Keratinocyte (primary cell): ENCODE results near the gene LRRC8D. TPM values are rescaled to one million over a fixed set of nuclear protein-coding genes. Genes with fewer than 3 reads are reported as not detected.

Experiments
- DNase-seq: peaks from one replicate; pipeline ENCODE4 v3.0.0-alpha.2; 2011; ENCODE audit warnings: low read depth, missing footprints, low spot score
- FAIRE-seq: peaks from 2 replicates; lab custom pipeline; 2011; peaks lifted over from hg19 to GRCh38; lab: Jason Lieb, UNC
- H2AFZ ChIP-seq: 2 replicates; pipeline ENCODE4 v1.6.0; 2012; ENCODE audit warnings: low read length, control low read depth, inconsistent platforms; ENCODE audit not compliant: control insufficient read depth
- H3K27ac ChIP-seq: 2 replicates; pipeline ENCODE4 v1.5.1; 2011; ENCODE audit warnings: low read length; ENCODE audit not compliant: control insufficient read depth, insufficient read depth
- H3K27me3 ChIP-seq: 3 replicates; pipeline ENCODE4 v1.6.0; 2011; ENCODE audit warnings: low read length; ENCODE audit not compliant: control insufficient read depth, insufficient read depth; ENCODE audit errors: extremely low read depth
- H3K36me3 ChIP-seq, 2 experiments: 2 replicates in 1 of 2; 3 replicates in 1 of 2; pipeline ENCODE4 v1.5.1; 2011; ENCODE audit warnings: low read length in 2 of 2, mild to moderate bottlenecking in 1 of 2; ENCODE audit not compliant: control insufficient read depth in 2 of 2, insufficient read depth in 2 of 2; ENCODE audit errors: extremely low read depth in 1 of 2
- H3K4me1 ChIP-seq: 3 replicates; pipeline ENCODE4 v1.5.1; 2011; ENCODE audit warnings: low read length; ENCODE audit not compliant: control insufficient read depth, insufficient read depth; ENCODE audit errors: extremely low read depth
- H3K4me2 ChIP-seq: 3 replicates; pipeline ENCODE4 v1.6.0; 2011; ENCODE audit warnings: low read depth, low read length; ENCODE audit not compliant: control insufficient read depth, insufficient read depth; ENCODE audit errors: extremely low read depth
- H3K4me3 ChIP-seq, 3 experiments: fragments of 200-600 bp in 1 of 3; sonication (generic) in 1 of 3; 2 replicates in 2 of 3; 3 replicates in 1 of 3; pipeline ENCODE4 v1.5.1; 2011 to 2016; ENCODE audit warnings: low read length in 3 of 3, mild to moderate bottlenecking in 3 of 3, control low read depth in 2 of 3, inconsistent platforms in 1 of 3, low read depth in 1 of 3, mixed read lengths in 1 of 3, mixed run types in 1 of 3, moderate library complexity in 1 of 3; ENCODE audit not compliant: control insufficient read depth in 2 of 3, insufficient read depth in 2 of 3; ENCODE audit errors: extremely low read depth in 1 of 3
- H3K79me2 ChIP-seq: 2 replicates; pipeline ENCODE4 v1.6.0; 2012; ENCODE audit warnings: low read length; ENCODE audit not compliant: control insufficient read depth, insufficient read depth
- H3K9ac ChIP-seq: 3 replicates; pipeline ENCODE4 v1.6.0; 2011; ENCODE audit warnings: low read length; ENCODE audit not compliant: control insufficient read depth, insufficient read depth; ENCODE audit errors: extremely low read depth
- H3K9me1 ChIP-seq: 3 replicates; pipeline ENCODE4 v1.6.0; 2011; ENCODE audit warnings: low read length; ENCODE audit not compliant: control insufficient read depth, insufficient read depth; ENCODE audit errors: extremely low read depth
- H3K9me3 ChIP-seq: 2 replicates; pipeline ENCODE4 v1.5.1; 2012; ENCODE audit warnings: low read depth, low read length; ENCODE audit not compliant: control insufficient read depth
- H4K20me1 ChIP-seq: 3 replicates; pipeline ENCODE4 v1.6.0; 2011; ENCODE audit warnings: low read length; ENCODE audit not compliant: control insufficient read depth, insufficient read depth; ENCODE audit errors: extremely low read depth
- EZH2 ChIP-seq: IDR thresholded peaks from one replicate; pipeline ENCODE4 v1.6.1; 2012; ENCODE audit warnings: inconsistent platforms, mild to moderate bottlenecking, low read length, moderate library complexity
- dilution Hi-C: fragments of 300-500 bp; cut with MboI; formaldehyde crosslinking; loops from one replicate; pipeline ENCODE4 v1.7.0; 2020; ENCODE audit warnings: low sequenced_read_pairs; ENCODE audit not compliant: extremely low pct_ligation_motif_present
- polyA plus RNA-seq, 5 experiments: library from polyadenylated mRNA; depleted of rRNA in 3 of 5; stranded (reverse) in 3 of 5; stranded (forward) in 1 of 5; unstranded in 1 of 5; fragments of >200 nt; gene quantifications; 1 replicate in 1 of 5; 2 replicates in 3 of 5; 3 replicates in 1 of 5; pipeline versions ENCODE4 v1.2.1 to v1.2.3, GENCODE V29; 2011 to 2012; ENCODE audit warnings: missing spikeins in 2 of 5, low read depth in 1 of 5, low replicate concordance in 1 of 5
- TF ChIP-seq, protein P1 (sequence below), 3 experiments: IDR thresholded peaks in 1 of 3; conservative IDR thresholded peaks in 1 of 3; optimal IDR thresholded peaks in 1 of 3; 2 replicates in 2 of 3; 3 replicates in 1 of 3; pipeline versions ENCODE3 to v1.5.1; 2011; ENCODE audit warnings: low read length in 3 of 3, mild to moderate bottlenecking in 3 of 3, moderate library complexity in 2 of 3, control low read depth in 1 of 3, inconsistent platforms in 1 of 3; ENCODE audit not compliant: insufficient read depth in 2 of 3; ENCODE audit errors: extremely low read depth in 1 of 3

Gene LRRC8D
- polyA plus RNA-seq, 1 donor (not counting 4 experiments of a cell fraction or from before 2014, with no cell fraction given): 54.7 TPM

DNA sequence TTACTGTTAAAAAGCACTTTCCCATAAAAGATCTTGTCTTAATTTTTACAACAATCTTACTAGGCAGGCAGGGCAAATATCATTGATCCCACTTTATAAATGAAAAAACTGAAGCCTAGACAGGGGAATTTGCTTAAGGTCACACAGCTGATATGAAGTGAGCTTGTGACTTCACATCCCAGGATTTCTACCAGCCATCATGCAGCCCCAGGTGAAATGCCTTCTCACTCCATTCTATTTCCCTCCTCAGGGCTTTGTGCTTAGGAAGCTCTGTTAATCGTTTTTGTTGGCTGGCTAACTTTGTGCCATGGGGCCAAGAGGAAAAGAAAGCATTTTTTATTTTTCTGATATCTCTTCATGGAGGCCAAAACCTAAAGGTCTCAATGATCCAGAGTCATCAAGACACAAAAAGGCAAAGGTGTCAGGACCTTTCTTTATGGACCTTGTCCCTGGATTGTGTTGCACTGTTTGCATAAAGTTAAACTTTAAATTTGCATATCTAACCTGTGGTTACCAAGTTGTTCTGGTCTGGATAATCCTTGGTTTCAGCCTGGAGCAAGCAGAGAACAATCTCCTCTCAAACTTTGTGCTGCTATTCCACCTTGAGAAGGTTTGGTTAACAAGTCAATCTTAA lies 129.3 kb downstream of the LRRC8D start:
- Histone ChIP-seq H2AFZ (peak overlapping the region; percentile 23), H3K9ac (no peak overlapping the region), H3K4me2 (no peak overlapping the region), H3K79me2 (no peaks in the 10 kb centered on the region), H3K9me1 (no peaks in the 10 kb centered on the region), H3K4me1 (peaks cover 31% of the 10 kb centered on the region), H4K20me1 (no peaks in the 10 kb centered on the region), H3K27me3 (no peaks in the 10 kb centered on the region), H3K4me3 (no peak overlapping the region), H3K9me3 (no peaks in the 10 kb centered on the region), H3K36me3 (no peaks in the 10 kb centered on the region), H3K27ac (no peak overlapping the region)
- TF ChIP-seq, protein P1, sequence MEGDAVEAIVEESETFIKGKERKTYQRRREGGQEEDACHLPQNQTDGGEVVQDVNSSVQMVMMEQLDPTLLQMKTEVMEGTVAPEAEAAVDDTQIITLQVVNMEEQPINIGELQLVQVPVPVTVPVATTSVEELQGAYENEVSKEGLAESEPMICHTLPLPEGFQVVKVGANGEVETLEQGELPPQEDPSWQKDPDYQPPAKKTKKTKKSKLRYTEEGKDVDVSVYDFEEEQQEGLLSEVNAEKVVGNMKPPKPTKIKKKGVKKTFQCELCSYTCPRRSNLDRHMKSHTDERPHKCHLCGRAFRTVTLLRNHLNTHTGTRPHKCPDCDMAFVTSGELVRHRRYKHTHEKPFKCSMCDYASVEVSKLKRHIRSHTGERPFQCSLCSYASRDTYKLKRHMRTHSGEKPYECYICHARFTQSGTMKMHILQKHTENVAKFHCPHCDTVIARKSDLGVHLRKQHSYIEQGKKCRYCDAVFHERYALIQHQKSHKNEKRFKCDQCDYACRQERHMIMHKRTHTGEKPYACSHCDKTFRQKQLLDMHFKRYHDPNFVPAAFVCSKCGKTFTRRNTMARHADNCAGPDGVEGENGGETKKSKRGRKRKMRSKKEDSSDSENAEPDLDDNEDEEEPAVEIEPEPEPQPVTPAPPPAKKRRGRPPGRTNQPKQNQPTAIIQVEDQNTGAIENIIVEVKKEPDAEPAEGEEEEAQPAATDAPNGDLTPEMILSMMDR (optimal IDR thresholded peaks at IDR 0.05 in 1 of 3, IDR thresholded peaks at IDR 0.05 in 1 of 3, conservative IDR thresholded peaks at IDR 0.05 in 1 of 3; ENCODE audit: extremely low read depth in 1 of 3, insufficient read depth in 2 of 3, low read length in 3 of 3): no peak
- TF ChIP-seq EZH2: no peak
- dilution Hi-C loops: no loop called here
- FAIRE-seq (no peak), DNase-seq (no peak)

DNA sequence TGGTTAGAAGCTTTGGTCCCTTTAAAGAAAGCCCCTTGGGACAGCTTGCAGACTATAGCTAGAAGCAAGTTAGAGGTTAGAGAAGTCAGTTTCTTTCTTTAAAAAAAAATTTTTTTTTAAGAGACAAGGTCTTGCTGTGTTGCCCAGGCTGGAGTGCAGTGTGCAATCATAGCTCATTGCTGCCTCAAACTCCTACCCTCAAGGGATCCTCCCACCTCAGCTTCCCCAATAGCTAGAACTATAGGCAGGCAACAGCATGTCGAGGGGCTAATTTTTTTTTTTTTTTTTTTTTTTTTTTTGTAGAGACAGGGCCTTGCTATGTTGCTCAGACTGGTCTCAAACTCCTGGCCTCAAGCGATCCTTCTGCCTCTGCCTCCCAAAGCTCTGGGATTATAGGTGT lies 129.9 kb downstream of the LRRC8D start:
- Histone ChIP-seq H3K4me2 (no peak overlapping the region), H4K20me1 (no peaks in the 10 kb centered on the region), H3K36me3 (no peaks in the 10 kb centered on the region), H3K9me3 (no peaks in the 10 kb centered on the region), H3K27ac (no peak overlapping the region), H3K79me2 (no peaks in the 10 kb centered on the region), H3K4me3 (no peak overlapping the region), H3K4me1 (peaks cover 28% of the 10 kb centered on the region), H3K27me3 (no peaks in the 10 kb centered on the region), H3K9ac (no peak overlapping the region), H3K9me1 (no peaks in the 10 kb centered on the region), H2AFZ (no peak overlapping the region)
- FAIRE-seq: no peak
- no peak for DNase-seq
- dilution Hi-C loops: no loop called here
- no peak for TF ChIP-seq EZH2
- TF ChIP-seq, protein P1 (optimal IDR thresholded peaks at IDR 0.05 in 1 of 3, IDR thresholded peaks at IDR 0.05 in 1 of 3, conservative IDR thresholded peaks at IDR 0.05 in 1 of 3; ENCODE audit: extremely low read depth in 1 of 3, insufficient read depth in 2 of 3, low read length in 3 of 3): no peak
